GM23338 (cell line): ENCODE results near the gene GALNT7.

ENCODE experiments used
- CREB1 ChIP-seq: fragments of 250-450 bp; sonication (Bioruptor Pico); IDR thresholded peaks from 2 replicates; pipeline ENCODE4 v1.5.0; 2020; ENCODE audit warnings: low read depth, mild to moderate bottlenecking, moderate library complexity
- CTCF ChIP-seq, 2 experiments: fragments of 200-600 bp in 1 of 2; sonication (generic) in 1 of 2; conservative IDR thresholded peaks; 2 replicates each; pipeline versions ENCODE4 v1.5.1 to v1.6.1; 2016 to 2017; ENCODE audit warnings: antibody characterized with exemption in 2 of 2, low read depth in 2 of 2, mild to moderate bottlenecking in 2 of 2, moderate library complexity in 1 of 2
- EZH2 ChIP-seq: fragments of 200-600 bp; sonication (generic); IDR thresholded peaks from one replicate; pipeline ENCODE4 v1.8.0; 2017; ENCODE audit warnings: antibody characterized with exemption, mild to moderate bottlenecking, low read depth; ENCODE audit not compliant: unreplicated experiment
- EZH2phosphoT487 ChIP-seq: fragments of 200-600 bp; sonication (generic); IDR thresholded peaks from one replicate; pipeline ENCODE4 v1.8.1; 2018; ENCODE audit warnings: antibody characterized with exemption; ENCODE audit not compliant: unreplicated experiment
- JUNB ChIP-seq: IDR thresholded peaks from one replicate; pipeline ENCODE4 v1.6.1; 2016; ENCODE audit warnings: antibody characterized with exemption; ENCODE audit not compliant: unreplicated experiment
- POLR2AphosphoS5 ChIP-seq: IDR thresholded peaks from 2 replicates; pipeline ENCODE4 v1.6.1; 2016; ENCODE audit warnings: antibody characterized with exemption, low read depth
- REST ChIP-seq: IDR thresholded peaks from one replicate; pipeline ENCODE4 v1.6.1; 2018; ENCODE audit warnings: antibody characterized with exemption; ENCODE audit not compliant: unreplicated experiment
- ZNF114 ChIP-seq: fragments of 250-450 bp; sonication (Bioruptor Pico); IDR thresholded peaks from 2 replicates; pipeline ENCODE4 v1.5.0; 2020; ENCODE audit warnings: mild to moderate bottlenecking, moderate library complexity

- TF ChIP-seq CTCF (conservative IDR thresholded peaks at IDR 0.05; ENCODE audit: low read depth in 2 of 2) (no peak), CREB1 (CRISPR knock-in tag) (no peak), EZH2 (no peak), EZH2phosphoT487 (no peak), JUNB (no peak), REST (no peak), ZNF114 (CRISPR knock-in tag) (no peak), POLR2AphosphoS5 (no peak)
These were observed 72.1 kb downstream of the GALNT7 start for GRCh38 chr4:173240696-173241095.
